IMR-90 (cell line): ENCODE results near the gene TECPR2. TPM values are rescaled to one million over a fixed set of nuclear protein-coding genes. Genes with fewer than 3 reads are reported as not detected.

Experiments
- ATAC-seq: fragments of 200-7000 bp; cut with Tn5 transposase; 2 replicates; pipeline ENCODE4 v1.9.1; 2020; ENCODE audit warnings: low read depth, mild to moderate bottlenecking, moderate library complexity
- BruUV-seq: library from RNA; stranded (reverse); fragments of 400-500 nt; replicated peaks from 2 replicates; lab custom pipeline; 2021; lab: Mats Ljungman, UMichigan
- CTCF ChIA-PET: fragments of 300-600 bp; formaldehyde crosslinking; extraction: SDS; loops from one replicate; lab custom pipeline; 2021; ENCODE audit warnings: antibody characterized with exemption; lab: Yijun Ruan, JAX
- POLR2A ChIA-PET: fragments of 300-600 bp; sonication (Branson Sonifier 250); formaldehyde crosslinking; loops from one replicate; lab custom pipeline; 2022; ENCODE audit warnings: antibody characterized with exemption; ENCODE audit not compliant: unreplicated experiment; lab: Charles Lee
- DNase-seq: peaks from one replicate; pipeline ENCODE4 v3.0.0; 2013
- H2AFZ ChIP-seq: replicated peaks from 2 replicates; pipeline ENCODE3; 2013; ENCODE audit warnings: low read length, mild to moderate bottlenecking; ENCODE audit not compliant: poor library complexity
- H2AK5ac ChIP-seq: 2 replicates; pipeline ENCODE4 v1.6.1; 2013; ENCODE audit warnings: low read depth, low read length, inconsistent platforms
- H2AK9ac ChIP-seq: replicated peaks from 2 replicates; pipeline ENCODE3; 2013; ENCODE audit warnings: mild to moderate bottlenecking, low read depth, low read length, moderate library complexity; ENCODE audit not compliant: poor library complexity
- H2BK120ac ChIP-seq: 2 replicates; pipeline ENCODE4 v1.6.1; 2013; ENCODE audit warnings: low read depth, low read length, inconsistent platforms
- H2BK15ac ChIP-seq: 3 replicates; pipeline ENCODE4 v1.6.1; 2013; ENCODE audit warnings: low read depth, low read length, inconsistent platforms
- H2BK20ac ChIP-seq: 2 replicates; pipeline ENCODE4 v1.6.1; 2013; ENCODE audit warnings: low read depth, mild to moderate bottlenecking, inconsistent platforms, low read length, moderate library complexity
- H2BK5ac ChIP-seq: 2 replicates; pipeline ENCODE4 v1.6.1; 2013; ENCODE audit warnings: mild to moderate bottlenecking, low read depth, low read length, inconsistent platforms; ENCODE audit not compliant: poor library complexity, severe bottlenecking
- H3K14ac ChIP-seq: replicated peaks from 2 replicates; pipeline ENCODE4 v1.6.1; 2013; ENCODE audit warnings: low read depth, low read length, inconsistent platforms
- H3K18ac ChIP-seq: 2 replicates; pipeline ENCODE4 v1.6.1; 2013; ENCODE audit warnings: low read depth, low read length, control low read depth
- H3K23ac ChIP-seq: 2 replicates; pipeline ENCODE4 v1.6.1; 2013; ENCODE audit warnings: low read depth, low read length, inconsistent platforms
- H3K27ac ChIP-seq: 2 replicates; pipeline ENCODE4 v1.5.1; 2013; ENCODE audit warnings: mild to moderate bottlenecking, control low read depth, low read length; ENCODE audit not compliant: insufficient read depth
- H3K27me3 ChIP-seq: 2 replicates; pipeline ENCODE4 v1.6.1; 2013; ENCODE audit warnings: low read length; ENCODE audit not compliant: control insufficient read depth, insufficient read depth
- H3K36me3 ChIP-seq: 2 replicates; pipeline ENCODE4 v1.6.1; 2013; ENCODE audit warnings: low read length, mixed read lengths; ENCODE audit not compliant: control insufficient read depth, insufficient read depth
- H3K4ac ChIP-seq: 2 replicates; pipeline ENCODE4 v1.6.1; 2013; ENCODE audit warnings: low read depth, low read length, inconsistent platforms
- H3K4me1 ChIP-seq: 2 replicates; pipeline ENCODE4 v1.6.1; 2013; ENCODE audit warnings: low read length, mixed read lengths; ENCODE audit not compliant: control insufficient read depth, insufficient read depth
- H3K4me2 ChIP-seq: 2 replicates; pipeline ENCODE4 v1.6.1; 2013; ENCODE audit warnings: low read depth, mild to moderate bottlenecking, control low read depth, low read length, moderate library complexity
- H3K4me3 ChIP-seq: 2 replicates; pipeline ENCODE4 v1.5.1; 2013; ENCODE audit warnings: low read depth, mild to moderate bottlenecking, control low read depth, low read length, moderate library complexity; ENCODE audit not compliant: insufficient read depth
- H3K56ac ChIP-seq: 2 replicates; pipeline ENCODE4 v1.6.1; 2013; ENCODE audit warnings: low read length, inconsistent platforms; ENCODE audit not compliant: insufficient read depth; ENCODE audit errors: extremely low read depth
- H3K79me1 ChIP-seq, 2 experiments: 2 replicates each; pipeline ENCODE4 v1.6.1; 2013; ENCODE audit warnings: low read length in 2 of 2, inconsistent platforms in 1 of 2, low read depth in 1 of 2
- H3K9ac ChIP-seq: 2 replicates; pipeline ENCODE4 v1.6.1; 2013; ENCODE audit warnings: low read depth, low read length, control low read depth
- H3K9me1 ChIP-seq: 2 replicates; pipeline ENCODE4 v1.6.1; 2013; ENCODE audit warnings: low read length, inconsistent platforms; ENCODE audit not compliant: insufficient read depth
- H3K9me3 ChIP-seq: 2 replicates; pipeline ENCODE4 v1.6.1; 2013; ENCODE audit warnings: low read length; ENCODE audit not compliant: control insufficient read depth, insufficient read depth
- H4K20me1 ChIP-seq: 2 replicates; pipeline ENCODE4 v1.6.1; 2013; ENCODE audit warnings: low read length, inconsistent platforms; ENCODE audit not compliant: insufficient read depth
- H4K5ac ChIP-seq: 2 replicates; pipeline ENCODE4 v1.6.1; 2013; ENCODE audit warnings: mild to moderate bottlenecking, low read depth, low read length, control low read depth
- H4K8ac ChIP-seq, 2 experiments: 2 replicates each; pipeline ENCODE4 v1.6.1; 2013; ENCODE audit warnings: low read depth in 2 of 2, low read length in 2 of 2, control low read depth in 1 of 2, inconsistent platforms in 1 of 2
- H4K91ac ChIP-seq: 2 replicates; pipeline ENCODE4 v1.6.1; 2013; ENCODE audit warnings: low read depth, low read length, inconsistent platforms; ENCODE audit not compliant: insufficient read depth
- BHLHE40 ChIP-seq: fragments of 150-350 bp; IDR thresholded peaks from 2 replicates; pipeline ENCODE4 v1.6.1; 2016; ENCODE audit warnings: mild to moderate bottlenecking, low read depth, low read length
- CEBPB ChIP-seq: IDR thresholded peaks from 2 replicates; pipeline ENCODE4 v1.6.1; 2012; ENCODE audit warnings: low read depth, low read length, improper control_type of control experiment
- CTCF ChIP-seq: conservative IDR thresholded peaks from 2 replicates; pipeline ENCODE4 v1.5.1; 2012; ENCODE audit warnings: mild to moderate bottlenecking, low read depth, low read length, improper control_type of control experiment
- MAZ ChIP-seq: IDR thresholded peaks from 2 replicates; pipeline ENCODE4 v1.6.1; 2012; ENCODE audit warnings: low read depth, mild to moderate bottlenecking, low read length, improper control_type of control experiment, moderate library complexity, borderline replicate concordance
- NFE2L2 ChIP-seq: fragments of 150-350 bp; IDR thresholded peaks from 2 replicates; pipeline ENCODE4 v1.6.1; 2016; ENCODE audit warnings: low read depth, mild to moderate bottlenecking, low read length
- POLR2A ChIP-seq: IDR thresholded peaks from 2 replicates; pipeline ENCODE4 v1.6.1; 2012; ENCODE audit warnings: mild to moderate bottlenecking, low read depth, low read length
- RAD21 ChIP-seq: IDR thresholded peaks from 2 replicates; pipeline ENCODE4 v1.6.1; 2012; ENCODE audit warnings: low read length, improper control_type of control experiment
- RCOR1 ChIP-seq: IDR thresholded peaks from 2 replicates; pipeline ENCODE4 v1.6.1; 2012; ENCODE audit warnings: mild to moderate bottlenecking, low read length, improper control_type of control experiment; ENCODE audit not compliant: insufficient replicate concordance
- RFX5 ChIP-seq: IDR thresholded peaks from 2 replicates; pipeline ENCODE4 v1.8.0; 2012; ENCODE audit warnings: low read depth, mild to moderate bottlenecking, low read length, moderate library complexity
- WGBS, 2 experiments: methylation state at CpG; one replicate each; pipeline versions ENCODE4 v1.1.5 to v1.1.7; 2013; ENCODE audit warnings: missing lambda C conversion rate in 2 of 2; ENCODE audit not compliant: insufficient read length in 1 of 2; ENCODE audit errors: extremely low coverage in 2 of 2; 5-methylcytosine and 5-hydroxymethylcytosine counted together
- dilution Hi-C: fragments of 300-500 bp; cut with HindIII; formaldehyde crosslinking; loops from one replicate; pipeline ENCODE4 v1.14.3; 2018; ENCODE audit warnings: low sequenced_read_pairs; ENCODE audit not compliant: unreplicated experiment
- in situ Hi-C: fragments of 300-500 bp; cut with MboI; formaldehyde crosslinking; loops from 3 replicates; pipeline ENCODE4 v1.14.3; 2019; ENCODE audit warnings: low sequenced_read_pairs, inconsistent platforms, mixed read lengths
- intact Hi-C: fragments of 100-400 bp; cut with micrococcal nuclease; formaldehyde crosslinking; loops from 2 replicates; pipeline ENCODE4 v1.10.0; 2022
- polyA plus RNA-seq, 3 experiments: library from polyadenylated mRNA; depleted of rRNA; stranded (reverse); fragments of >200 nt; gene quantifications; 2 replicates each; pipeline ENCODE4 v1.2.3, GENCODE V29; 2012; ENCODE audit warnings: low replicate concordance in 1 of 3
- total RNA-seq: library from RNA; depleted of rRNA; stranded (reverse); fragments of >200 nt; gene quantifications from 2 replicates; pipeline ENCODE4 v1.2.3, GENCODE V29; 2012
- TF ChIP-seq, protein P1 (sequence below): fragments of 150-350 bp; IDR thresholded peaks from 2 replicates; pipeline ENCODE4 v1.6.1; 2016; ENCODE audit warnings: low read depth, mild to moderate bottlenecking, low read length, moderate library complexity, borderline replicate concordance
- TF ChIP-seq, protein P2 (sequence below): fragments of 150-350 bp; IDR thresholded peaks from 2 replicates; pipeline ENCODE4 v1.6.1; 2017; ENCODE audit warnings: mild to moderate bottlenecking, antibody characterized with exemption, low read length, low read depth

TECPR2 gene
- total and polyA plus RNA-seq, 2 of the 4 experiments (the other 2 are of a cell fraction): 9.5 to 11.7 TPM

DNA sequence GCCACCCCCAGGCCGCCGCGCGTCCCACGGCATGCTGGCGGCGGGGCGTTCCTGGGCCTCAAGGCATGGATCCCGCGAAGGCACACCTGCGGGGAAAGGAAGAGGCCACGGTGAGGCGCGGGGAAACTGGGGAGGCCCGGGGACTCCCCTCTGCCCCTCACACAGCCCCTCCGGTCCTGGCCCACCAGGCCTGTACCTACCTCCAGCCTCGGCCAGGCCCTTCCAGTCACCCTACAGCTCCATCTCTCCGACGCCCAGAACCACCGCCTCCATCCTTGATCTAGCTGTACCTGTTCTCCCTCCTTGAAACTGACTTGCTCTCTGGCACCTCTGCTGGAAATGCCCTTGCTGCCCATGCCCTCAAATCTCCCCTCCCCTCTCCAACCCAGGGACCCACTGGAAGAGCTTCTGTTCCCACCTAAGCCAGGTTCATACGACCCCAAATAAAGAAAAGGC, 145.1 kb downstream of the TECPR2 start:
- CTCF ChIA-PET: interaction anchor here (1.1 kb wide), 1 partner anchor 17 kb away, joined by 4 read pairs; no protein-coding TSS in a partner anchor
- no peak overlapping the region for H3K27ac ChIP-seq
- H3K9me3 ChIP-seq: no peaks in the 10 kb centered on the region
- H3K23ac ChIP-seq: no peak overlapping the region
- no peak overlapping the region for H2BK120ac ChIP-seq
- H3K18ac ChIP-seq: no peak overlapping the region
- peaks cover 12% of the 10 kb centered on the region for H3K36me3 ChIP-seq
- intact Hi-C loops: no loop called here
- H3K9ac ChIP-seq: no peak overlapping the region
- no peak overlapping the region for H3K56ac ChIP-seq
- 91% methylated on average over 8 of the region's 21 CpGs; no CpG with 5 or more reads in 1 of the 2 experiments for WGBS, 2 experiments
- H3K14ac ChIP-seq: no peak overlapping the region
- H3K4ac ChIP-seq: no peak overlapping the region
- no peak overlapping the region for H3K4me3 ChIP-seq
- H2AK5ac ChIP-seq: no peak overlapping the region
- no peak overlapping the region for H4K5ac ChIP-seq
- H2BK5ac ChIP-seq: no peak overlapping the region
- peak overlapping the region; percentile 42 for H2AK9ac ChIP-seq
- BruUV-seq: no TSS peak
- TF ChIP-seq BHLHE40: no peak
- no peak for TF ChIP-seq RCOR1
- TF ChIP-seq, protein P1, sequence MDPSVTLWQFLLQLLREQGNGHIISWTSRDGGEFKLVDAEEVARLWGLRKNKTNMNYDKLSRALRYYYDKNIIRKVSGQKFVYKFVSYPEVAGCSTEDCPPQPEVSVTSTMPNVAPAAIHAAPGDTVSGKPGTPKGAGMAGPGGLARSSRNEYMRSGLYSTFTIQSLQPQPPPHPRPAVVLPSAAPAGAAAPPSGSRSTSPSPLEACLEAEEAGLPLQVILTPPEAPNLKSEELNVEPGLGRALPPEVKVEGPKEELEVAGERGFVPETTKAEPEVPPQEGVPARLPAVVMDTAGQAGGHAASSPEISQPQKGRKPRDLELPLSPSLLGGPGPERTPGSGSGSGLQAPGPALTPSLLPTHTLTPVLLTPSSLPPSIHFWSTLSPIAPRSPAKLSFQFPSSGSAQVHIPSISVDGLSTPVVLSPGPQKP: no peak
- no peak for TF ChIP-seq POLR2A
- TF ChIP-seq, protein P2, sequence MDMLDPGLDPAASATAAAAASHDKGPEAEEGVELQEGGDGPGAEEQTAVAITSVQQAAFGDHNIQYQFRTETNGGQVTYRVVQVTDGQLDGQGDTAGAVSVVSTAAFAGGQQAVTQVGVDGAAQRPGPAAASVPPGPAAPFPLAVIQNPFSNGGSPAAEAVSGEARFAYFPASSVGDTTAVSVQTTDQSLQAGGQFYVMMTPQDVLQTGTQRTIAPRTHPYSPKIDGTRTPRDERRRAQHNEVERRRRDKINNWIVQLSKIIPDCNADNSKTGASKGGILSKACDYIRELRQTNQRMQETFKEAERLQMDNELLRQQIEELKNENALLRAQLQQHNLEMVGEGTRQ: no peak
- TF ChIP-seq NFE2L2: no peak
- no peak for TF ChIP-seq CTCF
- no peak for TF ChIP-seq CEBPB
- no peak for TF ChIP-seq RAD21
- no peak for TF ChIP-seq RFX5
- TF ChIP-seq MAZ: no peak
- no peak overlapping the region for H3K4me2 ChIP-seq
- in situ Hi-C loops: no loop called here
- no peak for ATAC-seq
- peaks cover 11 to 12% of the 10 kb centered on the region in 2 experiments for H3K79me1 ChIP-seq
- H4K8ac ChIP-seq: no peak overlapping the region
- no peaks in the 10 kb centered on the region for H3K27me3 ChIP-seq
- dilution Hi-C loops: no loop called here
- H3K9me1 ChIP-seq: peaks cover 6% of the 10 kb centered on the region; the same call in 1 of the 2 replicates
- peaks cover 8% of the 10 kb centered on the region for H3K4me1 ChIP-seq
- no peak overlapping the region for H2AFZ ChIP-seq
- no peak overlapping the region for H4K91ac ChIP-seq
- no peak overlapping the region for H2BK20ac ChIP-seq
- POLR2A ChIA-PET: no interaction called here
- H4K20me1 ChIP-seq: no peaks in the 10 kb centered on the region
- no peak for DNase-seq
- no peak overlapping the region for H2BK15ac ChIP-seq
